ENCODE data around the gene RNF7. TPM values are rescaled to one million over a fixed set of nuclear protein-coding genes. Genes with fewer than 3 reads are reported as not detected.

The RNF7 gene
- total and polyA plus RNA-seq, 9 of the 15 experiments (the other 6 are each of a cell fraction or from before 2014, with no cell fraction given): 38.8 to 133 (median 80.5) TPM

DNA sequence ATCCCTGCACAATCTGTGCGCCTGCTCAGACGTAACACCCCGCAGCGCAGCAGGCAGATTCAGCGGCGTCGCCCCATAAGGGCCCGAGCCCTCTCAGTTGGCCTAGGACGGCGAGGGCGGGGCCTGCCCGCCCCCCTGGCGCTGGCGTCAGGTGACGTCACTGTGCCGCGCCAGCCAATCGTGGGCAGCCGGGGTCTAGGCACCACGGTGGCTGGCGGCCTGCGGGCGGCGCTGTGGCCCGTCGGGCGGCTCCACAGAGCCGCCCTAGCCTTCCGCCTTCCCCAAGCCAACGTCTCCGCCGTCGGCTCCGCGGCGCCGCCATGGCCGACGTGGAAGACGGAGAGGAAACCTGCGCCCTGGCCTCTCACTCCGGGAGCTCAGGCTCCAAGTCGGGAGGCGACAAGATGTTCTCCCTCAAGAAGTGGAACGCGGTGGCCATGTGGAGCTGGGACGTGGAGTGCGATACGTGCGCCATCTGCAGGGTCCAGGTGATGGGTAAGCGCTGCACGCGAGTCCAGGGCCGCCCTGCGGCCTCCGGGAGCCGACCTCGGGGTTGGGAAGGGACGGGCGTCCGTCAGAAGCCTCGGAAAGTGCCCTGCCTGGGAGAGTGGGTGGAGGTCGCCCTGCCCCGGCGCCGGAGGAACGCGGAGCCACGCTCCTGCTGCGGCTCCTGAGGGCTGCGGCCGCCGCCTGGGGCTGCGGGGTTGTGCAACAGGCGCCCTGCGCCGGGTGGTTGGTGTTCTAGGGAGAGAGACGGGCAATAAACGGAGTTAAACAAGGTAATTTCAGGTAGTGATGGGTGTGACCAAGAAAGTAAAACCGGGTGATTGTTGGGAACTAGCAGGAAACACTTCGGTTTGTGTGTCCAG is at the start of gene RNF7 (continued):
- TF ChIP-seq, protein P1, sequence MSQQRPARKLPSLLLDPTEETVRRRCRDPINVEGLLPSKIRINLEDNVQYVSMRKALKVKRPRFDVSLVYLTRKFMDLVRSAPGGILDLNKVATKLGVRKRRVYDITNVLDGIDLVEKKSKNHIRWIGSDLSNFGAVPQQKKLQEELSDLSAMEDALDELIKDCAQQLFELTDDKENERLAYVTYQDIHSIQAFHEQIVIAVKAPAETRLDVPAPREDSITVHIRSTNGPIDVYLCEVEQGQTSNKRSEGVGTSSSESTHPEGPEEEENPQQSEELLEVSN (IDR thresholded peaks at IDR 0.05; ENCODE audit: borderline replicate concordance in 1 of 2, extremely low read depth in 1 of 2, insufficient read depth in 1 of 2, insufficient read length in 1 of 2, low read depth in 1 of 2, low read length in 1 of 2, poor library complexity in 1 of 2, severe bottlenecking in 1 of 2): peak in 1 of 2 experiments; percentile 64
- TF ChIP-seq ZNF778 (CRISPR knock-in tag; IDR thresholded peaks at IDR 0.05) (no peak), ZNF512 (tag; IDR thresholded peaks at IDR 0.05) (no peak), ELF2 (CRISPR knock-in tag; IDR thresholded peaks at IDR 0.05) (peak; percentile 69), ETV6 (IDR thresholded peaks at IDR 0.05; ENCODE audit: borderline replicate concordance in 1 of 2, low read depth in 2 of 2, low read length in 1 of 2) (no peak), ETV6 (CRISPR knock-in tag; IDR thresholded peaks at IDR 0.05; ENCODE audit: borderline replicate concordance) (no peak), E2F1 (CRISPR knock-in tag; IDR thresholded peaks at IDR 0.05) (no peak), HLTF (IDR thresholded peaks at IDR 0.05) (peak; percentile 18; the same call in 1 of the 2 replicates), ETS2 (tag; IDR thresholded peaks at IDR 0.05; ENCODE audit: borderline replicate concordance, poor library complexity, severe bottlenecking) (no peak), ILK (tag; IDR thresholded peaks at IDR 0.05; ENCODE audit: borderline replicate concordance, low read depth) (no peak), SRSF1 (IDR thresholded peaks at IDR 0.05; ENCODE audit: low read depth, low read length) (no peak), RBM39 (optimal IDR thresholded peaks at IDR 0.05; ENCODE audit: low read depth, low read length) (no peak), HMG20A (CRISPR knock-in tag; conservative IDR thresholded peaks at IDR 0.05) (no peak), ZNF232 (CRISPR knock-in tag; IDR thresholded peaks at IDR 0.05) (no peak), RNF2 (IDR thresholded peaks at IDR 0.05) (0 out of 2 replicates have a peak, but pooled peaks have one; percentile 19), NFIC (IDR thresholded peaks at IDR 0.05) (peak; percentile 72), TEAD4 (IDR thresholded peaks at IDR 0.05; ENCODE audit: low read length) (no peak), TEAD4 (CRISPR knock-in tag; IDR thresholded peaks at IDR 0.05; ENCODE audit: borderline replicate concordance) (no peak), GATAD2A (IDR thresholded peaks at IDR 0.05) (no peak), NR4A1 (CRISPR knock-in tag; IDR thresholded peaks at IDR 0.05) (no peak; the same call in 1 of the 2 replicates), NR4A1 (tag; IDR thresholded peaks at IDR 0.05) (no peak)
- TF ChIP-seq, protein P2, sequence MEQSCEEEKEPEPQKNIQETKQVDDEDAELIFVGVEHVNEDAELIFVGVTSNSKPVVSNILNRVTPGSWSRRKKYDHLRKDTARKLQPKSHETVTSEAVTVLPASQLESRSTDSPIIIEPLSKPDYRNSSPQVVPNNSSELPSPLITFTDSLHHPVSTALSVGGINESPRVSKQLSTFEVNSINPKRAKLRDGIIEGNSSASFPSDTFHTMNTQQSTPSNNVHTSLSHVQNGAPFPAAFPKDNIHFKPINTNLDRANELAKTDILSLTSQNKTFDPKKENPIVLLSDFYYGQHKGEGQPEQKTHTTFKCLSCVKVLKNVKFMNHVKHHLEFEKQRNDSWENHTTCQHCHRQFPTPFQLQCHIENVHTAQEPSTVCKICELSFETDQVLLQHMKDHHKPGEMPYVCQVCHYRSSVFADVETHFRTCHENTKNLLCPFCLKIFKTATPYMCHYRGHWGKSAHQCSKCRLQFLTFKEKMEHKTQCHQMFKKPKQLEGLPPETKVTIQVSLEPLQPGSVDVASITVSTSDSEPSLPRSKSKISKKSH (CRISPR knock-in tag; IDR thresholded peaks at IDR 0.05): no peak

All from K562 (cell line).